ENCODE measurements around the gene SUGP1.

SUGP1 gene

DNA sequence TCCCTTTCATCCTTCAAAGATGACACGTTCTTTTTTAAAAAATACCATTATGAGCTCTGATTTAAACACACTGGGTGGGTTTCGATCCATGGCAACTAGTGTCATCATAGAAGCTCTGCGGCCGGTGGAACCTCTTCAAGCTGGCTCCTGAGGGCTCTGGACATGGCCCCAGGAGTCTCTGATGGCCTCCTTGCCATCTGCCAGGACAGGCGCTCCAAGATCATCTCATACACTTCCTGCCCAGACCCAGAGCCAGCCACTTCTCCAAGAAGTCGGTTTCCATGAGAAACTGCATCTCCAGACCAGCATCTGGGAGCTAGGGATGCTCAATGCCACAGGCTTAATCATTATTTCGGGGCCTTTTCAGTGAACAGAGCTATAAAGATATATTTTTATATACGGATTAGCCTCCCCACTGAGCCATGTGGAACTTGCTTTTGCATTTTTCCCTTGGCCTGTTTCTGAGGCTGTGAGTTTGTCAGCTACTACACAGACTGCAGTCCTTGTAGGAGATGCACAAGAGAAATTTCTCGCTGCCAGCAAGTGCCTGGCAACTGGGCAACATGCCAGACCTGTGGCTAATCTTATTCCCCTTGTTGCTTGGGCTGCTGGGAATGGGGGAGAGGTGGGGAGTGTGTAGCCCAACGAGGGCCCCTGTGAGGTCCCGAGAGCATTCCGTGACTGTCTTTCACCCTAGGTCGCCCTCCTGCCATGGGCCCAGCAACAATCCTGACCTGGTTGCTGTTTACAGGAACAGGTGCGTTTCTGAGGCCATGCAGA, 15.9 kb downstream of the SUGP1 start:
- TF ChIP-seq, protein P1, sequence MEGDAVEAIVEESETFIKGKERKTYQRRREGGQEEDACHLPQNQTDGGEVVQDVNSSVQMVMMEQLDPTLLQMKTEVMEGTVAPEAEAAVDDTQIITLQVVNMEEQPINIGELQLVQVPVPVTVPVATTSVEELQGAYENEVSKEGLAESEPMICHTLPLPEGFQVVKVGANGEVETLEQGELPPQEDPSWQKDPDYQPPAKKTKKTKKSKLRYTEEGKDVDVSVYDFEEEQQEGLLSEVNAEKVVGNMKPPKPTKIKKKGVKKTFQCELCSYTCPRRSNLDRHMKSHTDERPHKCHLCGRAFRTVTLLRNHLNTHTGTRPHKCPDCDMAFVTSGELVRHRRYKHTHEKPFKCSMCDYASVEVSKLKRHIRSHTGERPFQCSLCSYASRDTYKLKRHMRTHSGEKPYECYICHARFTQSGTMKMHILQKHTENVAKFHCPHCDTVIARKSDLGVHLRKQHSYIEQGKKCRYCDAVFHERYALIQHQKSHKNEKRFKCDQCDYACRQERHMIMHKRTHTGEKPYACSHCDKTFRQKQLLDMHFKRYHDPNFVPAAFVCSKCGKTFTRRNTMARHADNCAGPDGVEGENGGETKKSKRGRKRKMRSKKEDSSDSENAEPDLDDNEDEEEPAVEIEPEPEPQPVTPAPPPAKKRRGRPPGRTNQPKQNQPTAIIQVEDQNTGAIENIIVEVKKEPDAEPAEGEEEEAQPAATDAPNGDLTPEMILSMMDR (IDR thresholded peaks at IDR 0.05; ENCODE audit: insufficient read depth, low read depth, low read length, missing control alignments), result no peak
- H3K4me3 ChIP-seq (ENCODE audit: low read length), result no peak overlapping the region
- no peak for DNase-seq (ENCODE audit: low read depth)

DNA sequence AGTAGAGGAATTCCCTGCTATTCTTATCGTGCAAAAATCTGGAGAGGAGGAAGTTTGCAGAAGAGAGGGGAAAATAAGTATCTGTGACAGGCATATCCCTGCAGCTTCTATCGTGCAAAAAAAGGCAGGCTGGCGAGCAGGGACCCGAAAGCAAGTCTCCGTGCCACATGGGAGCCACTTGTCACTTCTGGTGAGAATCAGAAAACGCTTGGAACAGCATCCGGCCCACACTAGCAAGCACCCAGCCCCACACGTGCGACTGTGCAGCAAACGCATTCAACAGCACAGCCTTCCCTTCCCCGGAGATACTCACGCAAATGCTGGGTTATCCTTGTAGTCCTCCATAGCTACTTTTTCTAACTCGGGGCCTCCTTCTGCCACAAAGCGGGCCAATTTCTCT, 16.9 kb downstream of the SUGP1 start:
- no peak overlapping the region for H3K4me3 ChIP-seq (ENCODE audit: low read length)
- no peak for DNase-seq (ENCODE audit: low read depth)
- TF ChIP-seq, protein P1 (IDR thresholded peaks at IDR 0.05; ENCODE audit: insufficient read depth, low read depth, low read length, missing control alignments), result no peak

- TF ChIP-seq, protein P1 (IDR thresholded peaks at IDR 0.05; ENCODE audit: insufficient read depth, low read depth, low read length, missing control alignments), result no peak
- no peak overlapping the region for H3K4me3 ChIP-seq (ENCODE audit: low read length)
- no peak for DNase-seq (ENCODE audit: low read depth)
These were observed 19.7 kb downstream of the SUGP1 start for GRCh38 chr19:19300613-19301012.

DNA sequence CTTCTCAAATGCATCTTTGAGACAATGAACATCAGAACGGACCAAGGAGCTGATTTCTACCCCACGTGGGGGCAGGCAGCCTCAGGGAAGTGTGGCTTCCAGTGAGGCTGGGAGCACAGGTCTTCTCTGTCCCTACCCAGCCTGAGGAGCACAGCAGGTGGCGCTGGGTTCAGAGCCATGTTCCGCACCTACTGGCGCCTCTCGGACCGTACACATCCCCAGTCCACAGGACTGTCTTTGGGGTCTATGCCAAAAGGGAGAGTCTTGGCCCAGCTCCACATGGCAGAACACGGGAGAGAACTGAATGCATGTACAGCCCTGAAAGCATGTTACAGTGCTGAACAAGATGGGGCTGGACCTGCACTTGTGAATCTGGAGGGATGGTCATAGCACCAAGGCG, 22.6 kb downstream of the SUGP1 start:
- H3K4me3 ChIP-seq (ENCODE audit: low read length), result no peak overlapping the region
- no peak for DNase-seq (ENCODE audit: low read depth)
- TF ChIP-seq, protein P1 (IDR thresholded peaks at IDR 0.05; ENCODE audit: insufficient read depth, low read depth, low read length, missing control alignments), result no peak

DNA sequence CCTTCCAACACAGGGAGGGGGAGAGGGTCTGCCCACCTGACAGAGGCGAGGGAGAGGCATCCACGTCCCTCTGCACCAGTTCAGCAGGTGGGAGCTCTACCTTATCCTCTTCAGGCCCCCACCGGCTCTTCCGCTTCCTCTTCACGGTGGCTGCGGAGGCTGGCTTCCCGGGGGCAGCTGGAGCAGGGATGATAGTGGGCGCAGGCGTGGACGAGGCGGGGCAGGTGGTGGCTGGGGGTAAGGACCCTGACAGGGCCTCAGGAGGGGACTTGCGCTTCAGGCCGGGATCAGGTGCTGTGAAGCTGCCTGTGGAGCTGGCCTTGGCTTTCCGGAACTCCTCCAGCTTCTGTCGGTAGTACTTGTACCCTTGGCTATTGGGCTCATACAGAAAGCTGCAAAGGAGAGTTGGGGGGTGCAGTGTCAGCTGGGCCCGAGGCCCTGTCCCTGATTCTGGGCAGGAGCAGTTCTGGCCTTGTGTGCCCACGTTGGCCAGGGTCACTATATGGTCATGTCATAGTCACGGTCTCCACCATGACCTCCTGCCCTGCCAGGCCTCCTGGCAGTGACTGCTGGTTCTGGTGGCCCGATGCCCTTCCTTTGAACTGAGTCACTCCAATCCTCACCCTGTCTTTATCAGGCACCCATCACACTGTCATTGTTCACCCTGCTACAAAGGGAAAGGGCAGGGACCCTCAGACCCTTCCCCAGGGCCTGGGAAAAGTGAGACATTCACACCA, 23.2 kb downstream of the SUGP1 start:
- DNase-seq (ENCODE audit: low read depth), result no peak

DNA sequence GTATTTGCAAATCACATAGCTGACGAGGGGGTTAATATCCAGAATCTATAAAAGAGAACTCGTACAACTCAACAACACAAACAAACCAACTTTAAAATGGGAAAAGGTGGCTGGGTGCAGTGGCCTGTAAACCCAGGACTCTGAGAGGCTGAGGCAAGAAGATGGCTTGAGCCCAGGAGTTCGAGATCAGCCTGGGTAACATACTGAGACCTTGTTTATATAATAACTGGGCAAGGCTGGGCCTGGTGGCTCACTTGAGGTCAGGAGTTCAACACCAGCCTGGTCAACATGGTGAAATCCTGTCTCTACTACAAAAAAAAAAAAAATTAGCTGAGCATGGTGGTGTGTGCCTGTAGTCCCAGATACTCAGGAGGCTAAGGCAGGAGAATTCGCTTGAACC, 25.4 kb downstream of the SUGP1 start:
- no peak for DNase-seq (ENCODE audit: low read depth)
- TF ChIP-seq, protein P1 (IDR thresholded peaks at IDR 0.05; ENCODE audit: insufficient read depth, low read depth, low read length, missing control alignments), result no peak
- H3K4me3 ChIP-seq (ENCODE audit: low read length), result no peak overlapping the region

More for the DNA sequence above, 23.2 kb downstream of the SUGP1 start:
- H3K4me3 ChIP-seq (ENCODE audit: low read length), result no peak overlapping the region
- TF ChIP-seq, protein P1 (IDR thresholded peaks at IDR 0.05; ENCODE audit: insufficient read depth, low read depth, low read length, missing control alignments), result no peak

Measured in epithelial cell of esophagus (primary cell).